G401 (cell line): Measurements from ENCODE around the gene OVOL3. TPM values are rescaled to one million over a fixed set of nuclear protein-coding genes. Genes with fewer than 3 reads are reported as not detected.
"Not testable (repeated sequence)": the region's sequence is repeated elsewhere in the genome, so short reads cannot be mapped to it uniquely, and the experiment has no call there.

Source experiments
- DNase-seq: peaks from one replicate; pipeline ENCODE4 v3.0.0-alpha.2; 2015; ENCODE audit warnings: low spot score
- in situ Hi-C: cut with HindIII; loops from 2 replicates; pipeline ENCODE4 v1.10.0; 2016; ENCODE audit warnings: low sequenced_read_pairs, mixed read lengths
- total RNA-seq: library from RNA; depleted of rRNA; stranded (reverse); fragments of >200 nt; shearing (Covaris generic); gene quantifications from 2 replicates; pipeline ENCODE4 v1.2.3, GENCODE V29; 2014

Gene OVOL3
- total RNA-seq, 1 experiment from 2014 or later: not detected

DNA sequence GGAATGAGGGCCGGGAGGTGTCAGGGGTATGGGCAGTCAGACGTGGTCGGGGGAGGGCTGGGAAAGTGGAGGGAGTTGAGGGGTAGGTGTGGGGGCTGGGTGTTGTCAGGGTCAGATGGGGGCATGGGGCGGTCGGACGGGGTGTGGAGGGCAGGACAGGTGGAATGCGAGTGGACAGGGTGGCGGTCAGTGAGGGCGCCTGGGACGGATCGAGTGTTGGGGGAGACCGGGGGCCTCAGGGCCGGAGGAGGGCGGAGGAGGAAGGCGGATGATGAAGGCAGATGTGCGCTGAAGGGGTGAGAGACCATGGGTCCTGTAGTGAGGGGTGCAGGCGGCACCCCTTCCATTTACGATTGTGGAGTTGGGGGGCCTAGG lies 10.0 kb downstream of the OVOL3 start:
- in situ Hi-C loops: no loop called here
- DNase-seq: no peak

DNA sequence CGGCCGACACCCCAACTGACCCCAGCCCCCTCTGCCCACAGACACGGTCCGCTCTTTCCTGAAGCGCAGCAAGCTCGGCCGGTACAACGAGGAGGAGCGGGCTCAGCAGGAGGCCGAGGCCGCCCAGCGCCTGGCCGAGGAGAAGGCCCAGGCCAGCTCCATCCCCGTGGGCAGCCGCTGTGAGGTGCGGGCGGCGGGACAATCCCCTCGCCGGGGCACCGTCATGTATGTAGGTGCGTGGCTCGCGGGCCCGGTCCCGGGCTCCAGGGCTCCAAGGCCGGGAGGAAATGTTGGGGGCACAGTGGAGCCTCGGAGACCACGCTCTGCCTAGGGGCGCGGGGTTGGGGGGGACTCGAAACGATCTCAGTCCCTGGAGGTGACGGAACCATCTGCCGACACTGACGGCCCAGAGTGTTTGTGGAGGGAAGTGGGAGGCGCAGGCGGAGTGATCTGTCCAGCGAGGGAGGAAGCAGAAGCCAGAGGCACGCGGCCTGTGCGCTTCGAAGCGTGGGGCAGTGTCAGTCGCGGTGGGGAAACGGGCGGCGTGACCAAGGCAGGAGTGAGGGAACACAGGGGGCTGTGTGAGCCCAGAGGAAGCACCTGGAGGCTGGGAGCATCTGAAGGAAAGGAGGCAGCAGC lies 10.7 kb downstream of the OVOL3 start:
- no peak for DNase-seq
- in situ Hi-C loops: no loop called here

DNA sequence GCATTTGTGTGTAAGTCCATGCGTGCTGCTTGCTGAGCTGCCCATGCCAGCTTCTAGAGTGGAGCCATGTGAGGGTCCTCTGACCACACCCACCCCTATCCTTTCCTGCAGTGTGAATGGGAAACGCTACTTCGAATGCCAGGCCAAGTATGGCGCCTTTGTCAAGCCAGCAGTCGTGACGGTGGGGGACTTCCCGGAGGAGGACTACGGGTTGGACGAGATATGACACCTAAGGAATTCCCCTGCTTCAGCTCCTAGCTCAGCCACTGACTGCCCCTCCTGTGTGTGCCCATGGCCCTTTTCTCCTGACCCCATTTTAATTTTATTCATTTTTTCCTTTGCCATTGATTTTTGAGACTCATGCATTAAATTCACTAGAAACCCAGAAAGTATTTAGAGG lies 14.6 kb downstream of the OVOL3 start:
- no peak for DNase-seq
- in situ Hi-C loops: no loop called here

DNA sequence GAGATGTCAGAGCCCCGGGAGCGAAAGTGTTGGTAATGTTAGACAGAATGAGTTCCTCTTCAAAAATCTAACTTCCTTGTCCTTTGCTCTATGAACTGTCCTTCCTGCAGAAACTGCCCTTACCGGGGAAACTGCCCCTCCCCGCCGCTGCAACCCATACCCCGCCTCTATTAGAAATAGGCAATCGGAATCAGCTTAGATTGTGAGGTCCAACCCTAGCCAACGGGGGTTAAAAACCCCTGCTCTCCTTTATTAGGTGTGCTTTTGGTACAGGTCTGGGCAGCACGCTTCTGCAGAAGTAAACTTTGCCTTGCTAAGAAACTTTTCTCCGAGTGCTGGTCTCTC lies 17.4 kb downstream of the OVOL3 start:
- DNase-seq: no peak
- in situ Hi-C loops: no loop called here

DNA sequence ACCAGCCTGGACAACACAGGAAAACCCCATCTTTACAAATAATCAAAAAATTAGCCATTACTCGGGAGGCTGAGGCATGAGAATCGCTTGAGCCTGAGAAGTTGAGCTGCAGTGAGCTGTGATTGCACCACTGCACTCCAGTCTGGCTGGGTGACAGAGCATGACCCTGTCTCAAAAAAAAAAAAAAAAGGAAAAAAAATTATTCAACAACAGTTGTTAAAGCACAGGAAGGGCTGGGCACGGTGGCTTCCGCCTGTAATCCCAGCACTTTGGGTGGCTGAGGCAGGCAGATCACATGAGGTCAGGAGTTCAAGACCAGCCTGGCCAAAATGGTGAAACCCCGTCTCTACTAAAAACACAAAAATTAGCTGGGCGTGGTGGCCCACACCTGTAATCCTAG lies 20.3 kb downstream of the OVOL3 start:
- in situ Hi-C loops, DNase-seq: not testable (repeated sequence)

DNA sequence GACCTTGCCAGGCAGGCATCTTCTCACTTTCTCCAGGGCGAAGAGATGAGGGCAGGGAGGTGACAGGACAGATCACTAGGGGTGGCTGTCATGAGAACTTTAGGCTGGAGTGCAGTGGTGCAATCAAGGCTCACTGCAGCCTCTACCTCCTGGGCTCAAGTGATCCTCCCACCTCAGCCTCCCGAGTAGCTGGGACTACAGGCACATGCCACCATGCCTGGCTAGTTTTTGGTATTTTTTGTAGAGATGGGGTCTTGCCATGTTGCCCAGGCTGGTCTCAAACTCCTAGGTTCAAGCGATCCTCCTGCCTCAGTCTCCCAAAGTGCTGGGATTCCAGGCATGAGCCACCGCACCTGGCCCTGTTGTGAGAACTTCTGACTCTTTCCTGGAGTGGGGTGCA lies 23.9 kb downstream of the OVOL3 start:
- DNase-seq, in situ Hi-C loops: not testable (repeated sequence)

DNA sequence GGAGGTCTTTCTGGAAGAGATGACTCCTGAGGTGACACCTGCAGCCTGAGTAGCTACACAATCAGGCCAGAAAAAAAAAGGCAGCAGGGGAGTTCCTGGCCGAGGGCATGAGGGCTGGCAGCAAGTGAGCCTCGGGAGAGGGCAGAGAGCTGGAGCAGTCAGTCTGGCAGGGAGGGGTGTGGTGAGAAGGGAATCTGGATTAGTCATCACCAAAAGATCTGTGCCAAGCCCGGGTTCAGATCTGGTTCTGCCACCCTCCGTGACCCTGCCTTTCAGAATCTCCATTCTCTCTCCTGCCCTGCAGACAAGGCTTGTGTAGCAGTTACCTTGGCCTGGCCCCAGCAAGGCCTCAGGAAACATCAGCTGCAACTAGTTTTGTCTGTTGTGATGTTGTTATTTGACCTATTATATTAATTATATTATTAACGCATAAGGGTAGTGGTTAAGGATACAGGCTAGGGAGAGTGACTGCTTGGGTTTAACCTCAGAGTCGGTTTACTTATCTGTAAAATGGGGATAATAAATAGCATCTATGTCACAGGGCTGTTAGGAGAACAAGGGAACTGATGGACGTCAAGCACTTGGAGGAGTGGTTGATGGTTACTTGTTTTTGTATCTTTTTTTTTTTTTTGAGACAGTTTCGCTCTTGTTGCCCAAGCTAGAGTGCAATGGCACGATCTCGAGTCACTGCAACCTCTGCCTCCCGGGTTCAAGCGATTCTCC lies 26.2 kb downstream of the OVOL3 start:
- DNase-seq: peak; percentile 82
- in situ Hi-C loops: no loop called here

DNA sequence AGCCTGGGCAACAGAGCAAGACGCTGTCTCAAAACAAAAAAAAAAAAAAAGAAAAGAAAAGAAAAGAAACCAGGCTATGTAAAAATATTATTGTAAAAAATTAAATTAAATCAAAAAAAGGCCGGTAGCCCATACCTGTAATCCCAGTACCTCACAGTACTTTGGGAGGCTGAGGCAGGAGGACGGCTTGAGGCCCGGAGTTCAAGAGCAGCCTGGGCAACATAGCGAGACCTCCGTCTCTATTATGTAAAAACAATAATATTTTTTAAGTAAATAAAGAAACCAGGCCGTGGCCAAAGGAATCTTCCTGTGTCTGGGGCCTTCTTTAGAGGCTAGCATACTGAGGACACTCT lies 28.2 kb downstream of the OVOL3 start:
- no peak for DNase-seq
- in situ Hi-C loops: no loop called here

DNA sequence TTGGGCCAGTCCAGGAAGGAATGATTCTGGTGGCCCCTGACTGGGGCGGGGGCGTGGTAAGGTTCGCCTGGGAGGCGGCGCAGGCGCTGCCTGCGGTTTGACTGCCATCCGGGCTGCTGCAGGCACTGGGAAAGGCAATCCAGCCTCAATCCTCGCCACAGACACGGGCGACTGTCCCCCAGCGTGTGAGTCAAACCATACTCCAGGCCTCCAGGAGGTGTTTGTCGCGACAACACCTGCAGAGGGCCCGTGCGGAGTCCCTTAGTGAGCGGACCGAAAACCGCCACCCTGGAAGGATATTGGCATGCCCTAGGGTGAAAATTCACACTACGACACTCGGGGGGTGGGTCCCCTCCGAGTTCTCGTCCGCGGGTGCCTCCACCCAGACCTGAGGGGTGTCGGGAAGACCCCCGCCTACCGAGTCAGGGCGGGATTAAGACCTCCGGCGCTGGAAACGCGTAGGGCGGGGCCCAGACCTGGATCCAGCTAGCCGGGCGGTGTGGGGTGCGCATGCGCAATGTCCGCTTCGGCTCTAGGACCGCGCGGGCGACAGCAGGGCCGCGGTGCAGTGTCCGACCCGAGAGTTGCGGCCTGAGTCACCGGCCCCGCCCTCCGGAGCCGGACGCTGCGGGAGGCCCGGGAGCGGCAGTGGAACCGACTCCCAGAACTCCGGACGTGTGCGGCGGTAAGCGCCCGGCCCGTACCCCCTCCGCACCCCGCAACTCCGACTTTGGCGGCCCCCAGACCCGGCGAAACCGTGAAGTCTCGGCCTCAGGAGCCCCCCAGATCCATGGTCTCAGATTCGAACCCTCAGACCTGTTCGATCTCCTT lies 28.7 kb downstream of the OVOL3 start, which contains the start of gene CAPNS1:
CAPNS1 (plus strand) TSS at position 594 of the 831 bp plus-strand sequence. CDS start 946 bp downstream, outside the sequence.
- DNase-seq: peak; percentile 97
- in situ Hi-C loops: no loop called here

DNA sequence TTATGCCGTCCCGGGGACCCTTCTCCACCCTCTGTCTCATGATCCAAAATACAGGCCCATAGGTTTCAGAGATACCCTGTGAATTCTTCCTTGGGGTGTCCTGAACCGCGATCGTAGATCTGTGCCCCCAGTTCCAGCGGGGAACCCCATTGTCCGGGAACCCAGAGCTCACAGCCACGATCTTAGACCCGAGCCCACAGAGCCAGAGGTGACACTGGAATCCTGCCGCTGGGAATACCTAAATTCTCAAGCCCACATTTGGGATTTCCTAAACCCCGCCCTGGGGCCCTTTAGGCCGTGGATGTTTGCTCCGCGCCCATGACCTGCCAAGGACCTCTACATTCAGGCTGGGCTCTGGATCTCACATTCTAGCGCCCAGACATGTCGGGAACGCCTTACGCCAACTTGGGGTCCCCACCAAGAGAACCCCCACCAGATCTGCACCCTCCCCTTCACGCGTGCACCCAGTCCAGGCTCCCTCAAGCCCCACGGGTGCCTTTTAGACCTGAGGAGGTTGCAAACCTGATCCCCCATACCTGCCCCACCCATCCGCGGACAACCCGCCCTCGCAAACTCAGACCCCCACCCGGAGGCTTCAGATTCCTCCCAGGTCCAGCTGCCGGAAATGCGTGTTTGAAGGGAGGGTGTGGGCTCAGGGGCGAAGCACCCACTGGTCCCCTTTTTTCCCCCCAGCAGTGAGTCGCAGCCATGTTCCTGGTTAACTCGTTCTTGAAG lies 29.5 kb downstream of the OVOL3 start:
- in situ Hi-C loops: no loop called here
- DNase-seq: peak; percentile 44

DNA sequence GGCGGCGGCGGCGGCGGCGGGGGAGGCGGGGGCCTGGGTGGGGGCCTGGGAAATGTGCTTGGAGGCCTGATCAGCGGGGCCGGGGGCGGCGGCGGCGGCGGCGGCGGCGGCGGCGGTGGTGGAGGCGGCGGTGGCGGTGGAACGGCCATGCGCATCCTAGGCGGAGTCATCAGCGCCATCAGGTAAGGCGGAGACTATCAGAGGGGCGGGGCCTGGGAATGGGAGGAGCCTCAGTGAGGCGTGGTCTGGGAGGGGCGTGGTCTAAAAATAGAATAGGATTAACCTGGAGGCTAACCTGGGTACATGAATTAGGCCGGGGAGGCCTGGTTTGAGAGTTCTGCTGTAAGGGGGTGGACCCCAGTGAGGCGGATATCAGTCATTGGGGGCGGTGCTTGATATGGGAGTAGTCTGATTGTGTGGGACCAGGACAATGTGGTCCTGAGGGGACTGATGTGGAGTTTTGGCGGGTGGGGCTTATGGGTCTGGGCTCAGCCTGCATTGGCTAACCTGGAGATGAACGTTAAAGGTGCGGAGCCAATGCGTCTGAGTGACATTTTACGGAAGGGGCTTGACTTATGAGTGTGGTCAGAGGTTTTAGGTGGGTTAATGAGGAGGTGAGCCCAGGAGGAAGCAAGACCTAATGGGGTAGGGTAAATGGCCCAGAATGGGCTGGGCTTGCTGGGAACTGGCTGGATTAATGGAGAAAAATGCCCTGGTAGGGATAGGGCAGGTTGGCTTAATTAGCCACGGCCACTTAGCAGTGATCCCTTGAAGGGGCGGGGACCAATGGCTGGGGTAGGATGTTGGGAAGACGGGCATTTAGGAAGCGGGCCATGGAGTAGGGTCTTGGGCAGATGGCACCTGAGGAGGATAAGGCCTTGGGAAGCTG lies 30.3 kb downstream of the OVOL3 start:
- in situ Hi-C loops: no loop called here
- peak; percentile 91 for DNase-seq

DNA sequence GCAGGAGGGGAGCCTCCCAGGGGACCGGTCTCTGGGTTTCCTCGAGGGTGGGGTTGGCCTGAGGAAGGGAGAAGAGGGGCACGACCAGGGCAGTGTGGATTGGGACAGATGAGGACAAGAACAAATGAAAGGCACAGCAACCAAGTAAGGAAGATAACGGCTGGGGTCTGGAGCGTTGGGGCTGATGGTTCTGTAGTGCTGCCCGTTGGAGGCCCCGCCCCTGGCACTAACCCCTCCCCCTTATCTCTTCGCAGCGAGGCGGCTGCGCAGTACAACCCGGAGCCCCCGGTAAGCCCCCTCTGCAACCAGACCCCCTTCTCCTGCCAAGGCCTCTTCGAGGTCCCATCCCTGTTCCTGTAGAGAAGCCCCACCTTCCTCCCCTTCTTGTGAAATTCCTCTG lies 31.1 kb downstream of the OVOL3 start:
- no peak for DNase-seq
- in situ Hi-C loops: no loop called here

DNA sequence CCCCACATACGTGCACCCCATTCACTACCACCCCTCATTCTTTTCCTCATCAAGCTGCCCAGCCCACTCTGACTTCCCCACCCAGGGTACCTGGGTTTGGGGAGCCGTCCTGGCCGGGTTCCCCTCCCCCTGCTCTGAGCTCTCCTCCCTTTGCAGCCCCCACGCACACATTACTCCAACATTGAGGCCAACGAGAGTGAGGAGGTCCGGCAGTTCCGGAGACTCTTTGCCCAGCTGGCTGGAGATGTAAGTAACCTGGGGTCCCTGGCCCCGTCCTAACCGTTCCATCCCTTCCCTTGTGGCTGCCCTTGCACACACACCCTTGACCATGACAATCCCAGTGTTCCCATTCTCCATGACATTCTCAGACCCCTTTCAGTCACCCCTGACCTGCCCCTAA lies 31.6 kb downstream of the OVOL3 start:
- in situ Hi-C loops: no loop called here
- no peak for DNase-seq

DNA sequence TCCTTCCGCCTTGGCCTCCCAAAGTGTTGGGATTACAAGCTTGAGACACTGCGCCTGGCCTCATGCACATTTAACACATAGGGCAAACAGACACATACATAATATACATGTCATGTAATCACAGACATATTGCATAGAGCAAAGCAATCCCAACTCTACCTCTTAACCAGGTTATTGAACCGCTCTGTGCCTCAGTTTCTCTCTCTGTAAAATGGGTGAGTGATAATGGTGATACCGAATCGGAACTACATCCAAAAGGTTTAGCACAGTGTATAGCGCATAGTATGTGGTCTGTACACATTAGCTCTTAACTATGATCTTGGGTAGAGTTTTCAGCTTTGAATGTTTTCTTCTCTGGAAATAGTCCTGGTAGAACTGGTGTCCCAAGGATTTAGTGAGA lies 33.7 kb downstream of the OVOL3 start:
- no peak for DNase-seq
- in situ Hi-C loops: no loop called here

DNA sequence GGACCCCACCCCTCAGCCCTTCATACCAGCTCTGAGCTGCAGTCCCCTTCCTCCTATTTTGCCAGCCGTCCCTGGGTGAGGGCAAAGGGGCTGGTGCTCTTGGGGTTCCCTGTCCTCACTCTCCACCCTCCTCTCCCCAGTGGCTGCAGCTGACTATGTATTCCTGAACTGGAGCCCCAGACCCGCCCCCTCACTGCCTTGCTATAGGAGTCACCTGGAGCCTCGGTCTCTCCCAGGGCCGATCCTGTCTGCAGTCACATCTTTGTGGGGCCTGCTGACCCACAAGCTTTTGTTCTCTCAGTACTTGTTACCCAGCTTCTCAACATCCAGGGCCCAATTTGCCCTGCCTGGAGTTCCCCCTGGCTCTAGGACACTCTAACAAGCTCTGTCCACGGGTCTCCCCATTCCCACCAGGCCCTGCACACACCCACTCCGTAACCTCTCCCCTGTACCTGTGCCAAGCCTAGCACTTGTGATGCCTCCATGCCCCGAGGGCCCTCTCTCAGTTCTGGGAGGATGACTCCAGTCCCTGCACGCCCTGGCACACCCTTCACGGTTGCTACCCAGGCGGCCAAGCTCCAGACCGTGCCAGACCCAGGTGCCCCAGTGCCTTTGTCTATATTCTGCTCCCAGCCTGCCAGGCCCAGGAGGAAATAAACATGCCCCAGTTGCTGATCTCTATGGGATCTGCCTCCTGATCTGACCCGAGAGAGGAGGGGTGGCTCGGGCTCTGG lies 38.9 kb downstream of the OVOL3 start:
- DNase-seq: no peak
- in situ Hi-C loops: no loop called here

DNA sequence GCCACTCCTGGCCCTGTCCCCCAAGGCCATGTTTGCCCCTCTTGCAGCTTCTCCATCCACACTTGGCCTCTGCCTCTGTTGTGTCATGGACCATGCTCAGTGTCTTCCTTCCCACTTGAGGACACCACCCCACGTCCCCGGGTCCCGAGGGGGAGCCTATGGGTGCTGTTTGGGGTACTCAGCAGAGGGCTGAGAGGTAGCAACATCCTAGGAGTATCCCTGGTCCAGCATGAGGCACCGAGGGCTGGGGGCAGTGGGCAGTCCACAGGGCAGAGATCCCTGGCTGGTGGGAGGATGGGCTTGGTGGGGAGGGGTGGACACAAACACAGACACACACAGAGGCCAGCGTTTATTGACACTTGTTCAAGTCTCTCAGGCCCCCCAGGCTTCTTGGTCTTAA lies 39.6 kb downstream of the OVOL3 start:
- no peak for DNase-seq
- in situ Hi-C loops: no loop called here

DNA sequence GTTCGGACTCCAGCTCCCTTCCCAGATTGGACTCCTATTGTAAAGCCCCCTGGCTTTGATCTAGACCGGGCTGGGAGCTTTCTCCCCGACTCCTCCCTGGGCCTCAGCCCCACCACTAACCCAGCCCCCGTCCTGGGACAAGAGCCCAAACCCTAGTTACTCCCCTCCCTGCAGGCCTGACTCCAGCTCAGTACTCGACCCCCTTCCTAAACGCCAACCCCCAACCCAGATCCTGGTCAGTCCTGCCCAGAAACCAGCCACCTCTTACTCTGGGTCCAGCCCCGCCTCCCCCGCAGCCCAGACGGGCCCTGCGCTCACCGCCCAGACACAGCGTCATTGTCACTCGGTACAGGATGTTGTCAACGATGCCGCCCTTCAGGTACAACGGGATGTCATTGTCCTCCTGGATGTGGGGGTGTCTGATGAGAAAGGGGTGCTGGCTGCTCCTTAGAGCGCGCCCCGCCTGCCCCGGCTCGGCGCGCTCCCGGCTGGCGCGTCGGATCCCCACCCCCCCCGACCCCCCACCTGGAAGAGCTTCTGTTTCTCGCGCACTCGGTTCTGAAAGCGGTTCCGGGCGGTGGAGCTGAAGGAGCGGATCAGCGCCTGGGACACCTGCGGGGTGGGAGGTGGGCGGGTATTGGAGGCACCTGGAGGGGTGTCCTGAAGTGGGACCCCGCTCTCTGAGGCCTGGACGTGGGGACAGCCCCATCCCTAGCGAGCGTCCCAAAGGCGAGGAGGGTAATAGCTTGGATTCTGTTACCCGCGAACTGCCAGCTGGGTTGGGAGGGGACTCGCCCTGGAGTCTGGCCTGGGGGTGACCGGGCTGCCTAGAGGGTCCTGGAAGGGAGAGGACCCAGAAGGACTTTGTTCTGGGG lies 40.4 kb downstream of the OVOL3 start:
- in situ Hi-C loops: no loop called here
- peak; percentile 34 for DNase-seq
